ENCODE data around the gene TMEM114. TPM values are rescaled to one million over a fixed set of nuclear protein-coding genes. Genes with fewer than 3 reads are reported as not detected.

Gene TMEM114
- total RNA-seq, 1 experiment from 2014 or later: not detected

DNA sequence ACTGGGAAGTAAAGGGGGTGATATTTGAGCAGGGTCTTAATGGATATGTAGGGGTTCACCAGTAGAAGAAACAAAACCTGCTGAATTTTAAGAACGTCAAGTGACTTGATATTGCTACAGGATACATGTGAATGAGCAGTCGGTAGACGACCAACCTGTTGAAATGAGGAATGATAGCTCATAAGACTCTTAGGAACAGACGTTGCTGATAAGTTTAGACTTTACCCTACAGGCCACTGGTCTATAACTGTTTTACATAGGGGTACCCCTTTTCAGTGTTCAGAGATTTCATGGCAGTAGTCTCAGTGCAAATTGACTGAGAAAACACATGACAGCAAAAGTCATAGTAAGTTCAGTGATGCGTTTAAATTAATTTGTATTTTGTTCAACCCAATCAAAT is 45.9 kb downstream of the TMEM114 start:
- Histone ChIP-seq H3K79me2 (ENCODE audit: insufficient read depth, low read length) (no peaks in the 10 kb centered on the region), H3K4me1 (ENCODE audit: control insufficient read depth in 1 of 2, insufficient read depth in 2 of 2, low read length in 2 of 2) (no peaks in the 10 kb centered on the region), H3K9ac (ENCODE audit: low read length) (no peak overlapping the region), H3K4me3 (replicated peaks in 1 of 2; ENCODE audit: low read depth in 1 of 2, low read length in 2 of 2) (no peak overlapping the region), H3K36me3 (ENCODE audit: control insufficient read depth in 1 of 2, insufficient read depth in 2 of 2, low read length in 2 of 2) (no peaks in the 10 kb centered on the region), H3K27me3 (ENCODE audit: insufficient read depth, low read length) (peaks cover 22% of the 10 kb centered on the region; the same call in 1 of the 2 replicates), H3K27ac (ENCODE audit: low read depth, low read length) (no peak overlapping the region), H3K9me2 (ENCODE audit: insufficient read depth) (no peaks in the 10 kb centered on the region), H4K20me1 (ENCODE audit: insufficient read depth) (no peaks in the 10 kb centered on the region), H2AFZ (ENCODE audit: low read depth, low read length, poor library complexity, severe bottlenecking) (no peak overlapping the region), H3K4me2 (ENCODE audit: low read length) (no peak overlapping the region), H3K9me3 (ENCODE audit: control insufficient read depth in 1 of 2, insufficient read depth in 1 of 2, low read depth in 1 of 2, low read length in 2 of 2) (no peaks in the 10 kb centered on the region)
- RAD21 ChIA-PET (ENCODE audit: low non-redundant PET in 1 of 2, low total read pairs in 2 of 2, uncharacterized antibody in 2 of 2, unreplicated experiment in 2 of 2): no interaction called here
- POLR2A ChIA-PET: no interaction called here
- ATAC-seq (no peak), DNase-seq (ENCODE audit: low read depth, low spot score) (no peak)
- intact Hi-C loops (cut with micrococcal nuclease): no loop called here
- no TSS peak for BruUV-seq (replicated peaks)
- TF ChIP-seq REST (IDR thresholded peaks at IDR 0.05; ENCODE audit: low read depth): no peak
- no peak for TF ChIP-seq POLR2AphosphoS5 (IDR thresholded peaks at IDR 0.05; ENCODE audit: low read depth, low read length)
- no peak for TF ChIP-seq EZH2 (IDR thresholded peaks at IDR 0.05)
- no peak for TF ChIP-seq ELF1 (IDR thresholded peaks at IDR 0.05; ENCODE audit: borderline replicate concordance, low read depth)
- TF ChIP-seq CBX3 (IDR thresholded peaks at IDR 0.05; ENCODE audit: low read depth): no peak
- TF ChIP-seq JUND (IDR thresholded peaks at IDR 0.05): no peak
- TF ChIP-seq EGR1 (IDR thresholded peaks at IDR 0.05; ENCODE audit: low read depth): no peak
- TF ChIP-seq ATF3 (IDR thresholded peaks at IDR 0.05): no peak
- TF ChIP-seq SRF (IDR thresholded peaks at IDR 0.05; ENCODE audit: low read depth): no peak
- TF ChIP-seq, protein P1, sequence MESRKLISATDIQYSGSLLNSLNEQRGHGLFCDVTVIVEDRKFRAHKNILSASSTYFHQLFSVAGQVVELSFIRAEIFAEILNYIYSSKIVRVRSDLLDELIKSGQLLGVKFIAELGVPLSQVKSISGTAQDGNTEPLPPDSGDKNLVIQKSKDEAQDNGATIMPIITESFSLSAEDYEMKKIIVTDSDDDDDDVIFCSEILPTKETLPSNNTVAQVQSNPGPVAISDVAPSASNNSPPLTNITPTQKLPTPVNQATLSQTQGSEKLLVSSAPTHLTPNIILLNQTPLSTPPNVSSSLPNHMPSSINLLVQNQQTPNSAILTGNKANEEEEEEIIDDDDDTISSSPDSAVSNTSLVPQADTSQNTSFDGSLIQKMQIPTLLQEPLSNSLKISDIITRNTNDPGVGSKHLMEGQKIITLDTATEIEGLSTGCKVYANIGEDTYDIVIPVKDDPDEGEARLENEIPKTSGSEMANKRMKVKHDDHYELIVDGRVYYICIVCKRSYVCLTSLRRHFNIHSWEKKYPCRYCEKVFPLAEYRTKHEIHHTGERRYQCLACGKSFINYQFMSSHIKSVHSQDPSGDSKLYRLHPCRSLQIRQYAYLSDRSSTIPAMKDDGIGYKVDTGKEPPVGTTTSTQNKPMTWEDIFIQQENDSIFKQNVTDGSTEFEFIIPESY (IDR thresholded peaks at IDR 0.05; ENCODE audit: extremely low read depth, insufficient replicate concordance, low read length): no peak
- no peak for TF ChIP-seq MAX (IDR thresholded peaks at IDR 0.05)
- TF ChIP-seq TCF7L2 (IDR thresholded peaks at IDR 0.05; ENCODE audit: borderline replicate concordance, extremely low read depth, insufficient read depth, insufficient read length): no peak
- TF ChIP-seq CEBPB (IDR thresholded peaks at IDR 0.05; ENCODE audit: low read depth): no peak
- TF ChIP-seq POLR2A (IDR thresholded peaks at IDR 0.05; ENCODE audit: borderline replicate concordance, extremely low read depth, insufficient read depth, insufficient read length): no peak
- TF ChIP-seq, protein P2, sequence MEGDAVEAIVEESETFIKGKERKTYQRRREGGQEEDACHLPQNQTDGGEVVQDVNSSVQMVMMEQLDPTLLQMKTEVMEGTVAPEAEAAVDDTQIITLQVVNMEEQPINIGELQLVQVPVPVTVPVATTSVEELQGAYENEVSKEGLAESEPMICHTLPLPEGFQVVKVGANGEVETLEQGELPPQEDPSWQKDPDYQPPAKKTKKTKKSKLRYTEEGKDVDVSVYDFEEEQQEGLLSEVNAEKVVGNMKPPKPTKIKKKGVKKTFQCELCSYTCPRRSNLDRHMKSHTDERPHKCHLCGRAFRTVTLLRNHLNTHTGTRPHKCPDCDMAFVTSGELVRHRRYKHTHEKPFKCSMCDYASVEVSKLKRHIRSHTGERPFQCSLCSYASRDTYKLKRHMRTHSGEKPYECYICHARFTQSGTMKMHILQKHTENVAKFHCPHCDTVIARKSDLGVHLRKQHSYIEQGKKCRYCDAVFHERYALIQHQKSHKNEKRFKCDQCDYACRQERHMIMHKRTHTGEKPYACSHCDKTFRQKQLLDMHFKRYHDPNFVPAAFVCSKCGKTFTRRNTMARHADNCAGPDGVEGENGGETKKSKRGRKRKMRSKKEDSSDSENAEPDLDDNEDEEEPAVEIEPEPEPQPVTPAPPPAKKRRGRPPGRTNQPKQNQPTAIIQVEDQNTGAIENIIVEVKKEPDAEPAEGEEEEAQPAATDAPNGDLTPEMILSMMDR (IDR thresholded peaks at IDR 0.05 in 2 of 3, conservative IDR thresholded peaks at IDR 0.05 in 1 of 3; ENCODE audit: borderline replicate concordance in 1 of 3, insufficient read depth in 1 of 3, low read depth in 2 of 3, low read length in 2 of 3): no peak
- TF ChIP-seq SP1 (IDR thresholded peaks at IDR 0.05; ENCODE audit: low read depth): no peak
- no peak for TF ChIP-seq YY1 (IDR thresholded peaks at IDR 0.05; ENCODE audit: extremely low read depth, insufficient replicate concordance, low read depth, low read length)
- TF ChIP-seq SIN3A (IDR thresholded peaks at IDR 0.05; ENCODE audit: low read depth): no peak
- CTCF ChIA-PET: no interaction called here

Data from HCT116 (cell line).